Measurements from ENCODE around the gene GRIK5.

The GRIK5 gene

DNA sequence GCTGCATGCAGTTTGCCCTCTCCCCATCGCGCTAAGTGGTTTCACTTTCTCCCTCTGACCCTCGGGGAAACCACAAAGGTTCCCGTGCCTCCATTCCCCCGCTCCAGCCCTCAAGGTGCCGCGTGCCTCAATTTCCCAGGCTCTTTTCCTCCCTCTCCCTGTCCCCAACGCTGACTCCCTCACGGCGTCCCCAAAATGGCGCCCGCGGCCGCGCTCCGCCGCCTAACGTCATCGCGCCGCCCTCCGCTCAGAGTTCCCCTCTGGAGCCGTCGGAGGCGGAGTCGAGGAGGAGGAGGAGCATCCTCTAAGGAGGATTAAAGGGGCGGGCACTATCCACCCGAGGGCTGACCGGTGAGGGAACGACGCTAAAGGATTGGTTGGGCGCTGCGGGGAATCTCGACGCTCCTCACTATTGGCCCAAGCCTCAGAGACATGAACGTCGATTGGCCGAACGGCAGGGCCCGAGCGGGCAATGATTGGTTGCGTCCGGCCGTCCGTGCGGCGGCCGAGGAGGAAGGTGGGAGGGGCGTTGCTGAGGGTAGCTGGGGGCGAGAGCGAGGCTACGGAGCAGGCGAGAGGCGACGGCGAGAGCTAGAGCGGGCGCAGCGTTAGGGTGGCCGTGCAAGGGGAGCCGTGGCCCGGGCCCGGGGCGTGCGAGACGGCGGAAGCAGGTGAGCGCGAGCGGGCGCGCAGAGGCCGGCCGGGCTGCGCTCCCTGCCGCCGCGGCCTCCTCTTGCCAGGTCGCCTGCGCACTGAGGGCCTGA, 5.8 kb upstream of the GRIK5 start, which contains the start of gene ZNF574:
Gene ZNF574, plus strand, starts transcription at position 551 of the 764 bp plus-strand sequence. CDS start 2,441 bp downstream, outside the sequence.
- DNase-seq, result peak; percentile 99

DNA sequence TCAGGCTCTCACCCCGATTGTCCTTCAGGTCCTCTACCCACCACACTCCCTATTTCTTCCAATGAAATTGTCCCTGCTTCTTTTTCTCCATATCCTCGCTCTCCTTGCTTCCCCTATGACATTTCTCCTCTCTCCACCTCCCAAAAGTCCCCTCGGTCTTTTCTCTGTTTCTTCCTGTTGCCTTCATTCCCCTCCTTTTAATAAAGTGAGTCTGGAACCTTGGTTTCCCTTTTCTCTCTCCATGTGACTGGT, 5.3 kb upstream of the GRIK5 start:
- no peak for DNase-seq

DNA sequence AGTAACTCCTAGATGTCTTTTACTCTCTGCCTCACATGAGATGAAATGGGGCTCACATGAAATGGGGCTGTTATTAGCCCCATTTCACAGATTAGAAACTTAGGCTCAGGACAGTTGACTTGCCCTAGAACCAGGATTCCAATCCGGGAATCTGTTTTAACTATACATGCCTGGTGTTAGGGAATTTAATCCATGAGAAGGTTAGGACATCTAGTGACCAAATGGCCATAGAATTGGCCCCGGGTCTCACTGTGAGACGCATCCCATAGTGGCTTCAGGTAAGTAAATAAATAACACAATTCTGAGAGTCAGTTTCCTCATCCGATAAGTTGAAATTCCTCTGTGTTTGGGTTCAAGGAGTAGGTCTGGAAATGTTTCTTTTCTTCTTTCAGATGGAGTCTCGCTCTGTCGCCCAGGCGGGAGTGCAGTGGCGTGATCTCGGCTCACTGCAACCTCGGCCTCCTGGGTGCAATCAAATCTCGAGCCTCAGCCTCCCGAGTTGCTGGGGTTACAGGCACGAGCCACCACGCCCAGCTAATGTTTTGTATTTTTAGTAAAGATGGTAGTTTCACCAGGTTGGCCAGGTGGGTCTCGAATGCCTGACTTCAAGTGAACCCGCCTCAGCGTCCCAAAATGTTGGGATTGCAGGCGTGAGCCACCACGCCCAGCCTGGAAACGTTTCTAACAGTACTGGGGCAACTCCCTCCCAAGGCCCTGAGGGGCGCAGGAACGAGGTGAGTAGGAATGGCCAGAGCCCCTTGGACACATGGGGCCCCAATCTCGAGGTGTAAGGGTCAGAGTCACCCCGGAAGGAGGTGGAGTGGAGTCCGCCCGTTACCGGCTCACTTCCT, 4.7 kb upstream of the GRIK5 start:
- DNase-seq, result peak; percentile 7

DNA sequence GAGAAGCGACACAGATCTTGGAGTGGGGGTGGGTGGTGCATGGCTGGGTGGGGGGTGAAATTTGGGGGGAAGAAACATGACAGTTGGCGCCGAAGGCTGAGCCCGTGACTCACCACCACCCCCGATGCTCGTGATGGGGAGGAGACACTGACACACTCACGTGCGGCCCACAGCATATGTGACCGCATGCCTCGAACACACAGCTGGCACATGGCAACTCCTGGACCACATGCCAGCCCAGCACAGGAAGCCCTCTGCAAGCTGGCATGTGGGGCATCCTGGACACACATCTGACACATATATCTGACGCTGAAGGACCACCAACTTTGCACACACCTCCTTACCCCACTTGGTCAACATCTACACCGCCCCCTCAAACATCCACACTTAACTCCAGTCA, 1.2 kb upstream of the GRIK5 start:
- DNase-seq, result no peak

DNA sequence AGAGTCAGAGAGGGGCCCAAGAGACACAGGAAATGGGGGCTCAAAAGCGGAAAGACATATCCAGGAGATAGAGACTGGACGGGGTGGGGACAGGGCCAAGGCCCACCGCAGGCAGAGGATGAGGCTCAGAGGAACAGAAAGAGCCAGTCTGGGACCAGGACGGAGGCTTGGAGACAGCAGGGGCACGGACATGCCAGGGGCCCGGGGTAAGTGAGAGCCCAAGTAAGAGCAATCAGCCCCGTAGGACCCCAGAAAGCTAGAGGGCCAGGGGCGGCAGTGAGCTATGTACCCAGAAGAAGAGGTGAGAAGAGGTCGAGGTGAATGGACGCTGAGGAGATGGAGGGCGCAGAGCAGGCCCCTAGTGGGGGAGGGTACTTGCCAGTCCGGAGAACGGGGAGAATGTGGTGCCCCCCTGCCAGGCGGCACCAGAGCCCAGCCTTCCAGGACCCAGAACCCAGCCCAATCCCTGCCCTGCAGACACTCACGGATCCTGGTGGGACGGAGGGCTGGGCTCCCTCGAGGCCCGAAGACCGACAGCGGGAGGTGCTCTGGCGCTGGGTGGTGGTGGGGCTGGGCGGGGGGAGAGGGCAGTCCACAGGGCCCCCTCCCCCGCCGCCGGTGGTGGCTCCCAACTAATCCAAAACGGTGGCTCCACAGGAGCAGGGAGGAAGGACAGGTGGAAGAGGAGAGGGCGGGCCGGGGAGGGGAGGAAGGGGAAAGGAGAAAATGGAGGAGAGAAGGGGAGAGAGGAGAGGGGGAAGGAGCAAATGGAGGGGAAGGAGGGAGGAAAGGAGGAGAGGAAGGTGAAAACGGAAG, 1.0 kb downstream of the GRIK5 start:
- no peak for DNase-seq

DNA sequence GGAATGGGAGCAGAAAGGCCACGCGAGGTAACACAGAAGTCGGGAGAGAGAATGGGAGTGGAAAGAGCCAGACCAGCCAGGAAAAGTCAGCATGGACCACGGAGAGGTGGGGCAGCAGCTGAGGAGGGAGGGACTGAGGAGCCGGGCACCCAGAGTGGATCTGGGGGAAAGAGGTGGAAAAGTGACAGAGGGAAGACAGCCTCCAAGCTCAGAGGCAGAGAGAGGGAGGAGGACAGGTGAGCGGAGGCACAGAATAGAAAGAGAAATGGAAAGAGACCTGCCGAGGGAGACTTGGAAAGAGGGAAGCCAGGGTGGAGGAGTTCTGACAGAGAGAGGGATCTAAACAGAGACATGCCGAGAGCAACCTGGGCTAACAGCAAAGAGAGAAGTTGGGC, 1.6 kb downstream of the GRIK5 start:
- no peak for DNase-seq

DNA sequence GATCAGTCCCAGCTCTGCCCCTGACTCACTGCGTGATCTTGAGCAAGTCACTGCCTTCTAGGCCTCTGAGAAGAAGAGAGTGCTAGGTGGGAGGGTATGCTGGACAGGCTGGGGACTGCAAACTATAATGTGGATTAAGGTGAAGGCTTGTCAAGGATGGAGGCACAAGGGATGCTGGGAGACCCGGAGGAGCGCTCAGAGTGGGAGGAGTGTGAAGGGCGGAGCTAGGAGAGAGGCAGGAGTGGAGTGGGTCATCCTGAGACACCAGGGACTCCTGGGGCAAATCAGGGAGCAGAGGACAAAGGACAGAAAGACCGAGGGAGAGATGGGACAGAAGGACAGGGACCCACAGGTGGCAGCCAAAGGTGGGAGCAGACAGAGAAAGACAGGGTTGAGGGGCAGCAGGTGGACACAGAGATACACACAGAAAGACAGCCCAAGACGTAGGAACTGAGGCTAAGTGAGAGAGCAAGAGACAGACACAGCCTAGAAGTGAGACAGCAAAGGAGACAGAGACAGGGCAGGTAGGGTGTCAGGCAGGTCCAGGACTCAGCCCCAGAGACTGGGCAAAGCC, 2.6 kb downstream of the GRIK5 start:
- DNase-seq, result no peak

DNA sequence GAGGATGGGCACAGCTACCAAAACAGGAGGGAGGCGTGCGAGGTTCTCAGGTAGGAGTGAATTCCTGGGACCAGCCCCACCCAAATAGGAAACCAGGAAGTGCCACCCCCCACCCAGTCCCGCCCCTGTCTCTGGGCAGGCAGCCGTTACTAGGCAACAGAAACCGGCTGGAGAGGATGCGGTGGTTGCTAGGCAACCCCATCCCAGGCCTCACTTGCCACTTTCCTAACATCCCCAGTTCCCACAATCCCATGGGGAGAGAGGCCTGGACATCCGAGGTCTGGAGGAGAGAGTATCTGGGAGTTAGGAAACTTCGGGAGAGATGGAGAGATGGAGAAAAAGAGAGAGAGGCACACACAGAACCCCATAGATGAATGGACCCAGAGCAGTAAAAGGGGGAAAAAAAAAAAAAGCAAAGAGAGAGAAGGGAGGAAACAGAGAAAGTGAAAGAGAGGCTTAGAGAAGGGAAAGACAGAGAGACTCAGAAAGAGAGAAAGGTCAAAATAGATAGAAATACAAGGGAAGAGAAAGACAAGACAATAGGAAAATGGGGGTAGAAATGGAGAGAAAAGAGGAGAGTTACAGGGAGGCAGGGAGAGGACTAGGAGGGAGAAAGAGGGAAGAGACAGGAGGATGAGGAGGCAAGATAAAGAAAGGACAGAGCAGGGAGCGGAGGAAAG, 3.8 kb downstream of the GRIK5 start:
- no peak for DNase-seq

DNA sequence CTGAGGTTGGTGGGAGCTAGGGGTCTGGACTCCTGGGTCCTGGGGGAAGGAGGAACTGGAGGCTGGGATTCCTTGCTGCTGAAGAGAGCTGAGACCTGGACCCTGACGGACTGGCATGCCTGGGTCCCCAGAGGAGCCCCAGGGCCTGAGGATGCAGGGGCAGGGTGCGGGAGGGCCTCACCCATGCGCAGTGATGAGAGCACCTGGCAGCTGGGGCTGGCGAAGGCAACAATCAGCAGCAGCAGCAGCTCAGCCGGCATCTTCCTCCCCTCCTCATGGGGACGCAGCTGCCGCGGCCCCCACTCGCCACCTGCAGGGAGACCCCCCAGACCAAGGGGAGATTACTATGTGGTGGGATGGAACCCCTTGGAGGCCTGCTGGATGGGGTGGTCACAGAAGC, 4.5 kb downstream of the GRIK5 start:
- DNase-seq, result no peak

DNA sequence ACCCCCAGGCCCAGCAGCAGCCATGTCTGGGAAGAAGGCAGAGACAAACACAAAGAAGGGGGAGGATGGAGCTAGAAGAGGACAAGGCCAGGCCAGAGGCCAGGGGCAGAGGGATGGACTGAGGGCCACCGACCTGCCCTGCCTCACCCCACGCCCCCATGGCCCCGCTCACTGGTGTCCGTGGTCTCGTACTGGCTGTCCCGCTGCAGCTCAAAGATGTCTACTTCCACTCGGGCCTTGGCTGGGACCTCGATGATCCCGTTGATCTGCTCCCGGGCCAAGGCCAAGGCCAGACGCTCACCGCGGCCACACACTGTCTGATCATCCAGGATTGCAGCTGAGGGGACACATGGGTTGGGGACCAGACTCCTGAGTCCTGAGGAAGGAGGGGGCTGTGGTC, 5.0 kb downstream of the GRIK5 start:
- DNase-seq, result no peak

DNA sequence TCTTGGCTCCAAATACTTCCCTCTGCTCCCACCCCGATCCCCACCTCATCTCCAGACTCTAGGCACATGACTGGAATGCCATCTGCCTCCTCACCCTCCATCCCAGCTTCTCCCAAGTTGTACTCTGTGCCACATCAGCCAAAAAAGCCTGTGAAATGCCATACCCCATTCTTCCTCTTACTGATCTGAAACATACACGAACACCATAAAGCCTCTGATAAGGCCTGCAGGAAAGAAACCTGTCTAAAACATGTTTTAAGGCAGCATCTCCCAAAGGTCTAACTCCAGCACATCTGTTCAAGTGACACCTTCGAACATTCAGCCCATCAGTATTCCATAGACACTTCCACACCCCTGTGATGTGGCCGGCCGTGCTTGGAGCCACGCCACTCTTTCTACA, 5.6 kb downstream of the GRIK5 start:
- no peak for DNase-seq

DNA sequence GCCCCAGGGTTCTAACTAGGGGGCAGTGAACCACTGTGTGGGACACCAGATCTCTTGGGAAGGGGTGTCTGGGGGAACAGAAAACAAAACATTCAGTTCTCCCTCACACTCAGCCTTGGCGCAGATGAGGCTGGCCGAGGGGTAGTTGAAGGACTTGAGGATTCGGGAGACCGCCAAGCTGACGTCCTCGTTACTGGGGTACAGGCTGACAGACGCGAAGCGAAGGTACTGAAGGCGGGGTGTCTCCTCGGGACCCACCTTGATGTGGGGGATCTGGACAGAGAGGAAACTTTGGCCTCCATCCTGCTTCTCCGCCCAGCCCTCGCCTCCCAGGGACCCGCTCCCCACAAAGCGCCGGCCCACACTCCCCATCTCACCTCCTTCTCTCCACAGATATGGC, 7.6 kb downstream of the GRIK5 start:
- no peak for DNase-seq

DNA sequence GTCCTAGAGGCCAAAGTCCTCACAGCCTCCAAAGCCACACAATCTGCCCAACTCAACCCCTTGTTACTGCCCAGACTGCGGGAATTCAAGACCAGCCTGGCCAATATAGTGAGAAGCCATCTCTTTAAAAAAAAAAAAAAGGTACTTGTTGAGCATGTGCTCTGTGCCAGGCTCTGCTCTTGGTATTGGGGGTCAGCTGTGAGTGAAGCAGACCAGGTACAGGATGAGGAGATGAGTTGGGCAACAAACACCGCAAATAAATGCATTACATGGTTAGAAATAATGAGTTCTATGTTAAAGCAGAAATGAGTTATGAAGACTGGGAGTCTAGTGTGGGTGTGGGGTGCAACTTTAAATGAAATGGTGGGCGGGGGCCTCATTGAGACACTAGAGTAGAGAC, 9.9 kb downstream of the GRIK5 start:
- DNase-seq, result no peak

DNA sequence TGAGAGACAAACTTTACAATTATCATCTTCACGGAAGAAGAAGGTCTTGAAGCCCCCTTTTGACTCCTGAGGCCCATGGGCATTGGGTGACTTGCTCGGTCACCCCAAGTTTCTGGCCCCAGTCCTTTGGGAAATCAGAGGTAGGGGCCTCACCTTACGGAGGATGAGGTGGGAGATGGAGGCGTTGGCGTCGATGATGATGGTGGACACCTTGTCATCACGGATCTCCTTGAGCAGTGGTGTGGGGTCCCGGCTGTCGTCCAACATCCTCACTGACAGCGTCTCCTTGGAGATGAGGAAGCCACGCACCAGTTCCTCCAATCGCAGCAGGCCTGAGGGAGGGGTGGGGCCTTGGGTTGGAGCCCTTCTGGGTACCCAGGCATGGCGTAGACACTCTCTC, 10.8 kb downstream of the GRIK5 start:
- no peak for DNase-seq

DNA sequence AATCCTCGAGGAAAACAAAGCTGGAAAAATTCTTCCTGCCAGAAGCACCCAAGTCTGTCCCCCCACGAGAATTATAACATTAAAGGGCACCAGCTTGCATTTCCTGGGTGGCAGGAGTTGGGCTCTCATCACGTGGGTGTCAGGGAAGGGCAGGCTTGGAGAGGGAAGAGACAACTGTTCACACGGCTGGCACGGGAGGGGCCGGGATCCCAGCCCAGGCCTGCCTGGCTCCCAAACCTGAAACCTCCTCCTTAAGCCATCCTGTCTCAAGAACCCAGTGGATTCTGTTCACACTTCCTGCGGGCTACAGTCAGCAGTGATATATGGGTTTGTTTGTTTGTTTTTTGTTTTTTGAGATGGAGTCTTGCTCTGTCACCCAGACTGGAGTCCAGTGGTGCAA, 12.2 kb downstream of the GRIK5 start:
- no peak for DNase-seq

DNA sequence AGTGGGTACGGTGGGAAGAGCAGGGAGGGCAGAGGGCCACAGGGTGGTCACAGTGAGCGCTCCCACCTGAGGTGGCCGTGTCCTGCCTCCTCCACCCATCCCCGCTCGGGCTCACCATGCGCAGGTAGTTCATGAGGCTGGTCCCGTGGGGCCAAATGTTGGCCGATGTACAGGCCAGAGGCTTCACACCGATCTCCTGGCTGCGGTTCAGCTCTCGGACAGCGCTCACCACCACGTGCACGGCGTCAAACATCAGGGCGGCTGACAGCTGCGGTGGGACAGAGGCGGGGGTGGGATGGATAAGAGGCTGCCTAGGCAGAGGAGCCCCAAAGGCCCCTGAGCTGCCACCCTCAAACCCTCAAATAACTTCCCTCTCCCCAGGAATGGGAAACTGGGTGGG, 15.8 kb downstream of the GRIK5 start:
- no peak for DNase-seq

DNA sequence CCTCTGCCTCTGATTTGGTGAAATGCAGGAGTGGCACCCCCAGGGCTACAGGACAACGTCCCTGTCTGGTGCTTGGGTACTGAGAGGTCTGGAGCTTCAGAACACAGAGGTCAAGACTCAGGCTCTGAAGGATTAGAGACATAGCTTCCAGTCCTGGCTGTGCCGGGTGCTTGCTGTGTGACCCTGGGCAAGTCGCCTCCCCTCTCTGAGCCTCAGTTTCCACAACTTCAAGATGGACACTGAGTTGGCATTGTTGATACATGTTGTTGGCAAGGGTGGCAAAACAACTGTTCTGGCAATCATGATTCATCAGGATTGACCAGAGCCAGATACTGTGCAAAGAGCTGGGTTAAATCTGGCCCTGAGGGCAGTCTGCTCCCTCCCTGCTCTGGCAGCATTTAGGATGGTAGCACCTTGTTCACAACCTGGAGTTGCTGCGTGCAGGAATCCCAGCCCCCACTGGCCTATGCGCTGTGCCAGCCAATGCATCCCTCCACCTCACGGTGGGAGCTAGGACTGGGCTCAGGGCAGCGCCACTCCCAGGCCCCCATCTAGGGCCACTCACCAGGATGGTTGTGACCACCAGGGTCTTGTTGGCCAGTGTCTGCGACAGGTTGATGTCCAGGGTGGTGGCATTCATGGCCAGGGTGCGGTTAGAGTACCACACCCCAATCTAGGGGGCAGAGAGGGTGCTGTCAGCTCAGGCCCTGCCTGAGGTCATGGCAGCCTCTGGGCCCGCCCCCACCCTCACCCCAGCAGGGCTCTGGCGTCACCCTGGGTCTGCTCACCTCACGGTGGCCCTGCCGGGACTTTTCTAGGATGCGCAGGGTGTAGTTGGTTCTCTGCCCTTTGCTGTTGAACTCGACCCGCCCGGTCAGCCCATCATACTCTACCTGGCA, 16.7 kb downstream of the GRIK5 start:
- no peak for DNase-seq

DNA sequence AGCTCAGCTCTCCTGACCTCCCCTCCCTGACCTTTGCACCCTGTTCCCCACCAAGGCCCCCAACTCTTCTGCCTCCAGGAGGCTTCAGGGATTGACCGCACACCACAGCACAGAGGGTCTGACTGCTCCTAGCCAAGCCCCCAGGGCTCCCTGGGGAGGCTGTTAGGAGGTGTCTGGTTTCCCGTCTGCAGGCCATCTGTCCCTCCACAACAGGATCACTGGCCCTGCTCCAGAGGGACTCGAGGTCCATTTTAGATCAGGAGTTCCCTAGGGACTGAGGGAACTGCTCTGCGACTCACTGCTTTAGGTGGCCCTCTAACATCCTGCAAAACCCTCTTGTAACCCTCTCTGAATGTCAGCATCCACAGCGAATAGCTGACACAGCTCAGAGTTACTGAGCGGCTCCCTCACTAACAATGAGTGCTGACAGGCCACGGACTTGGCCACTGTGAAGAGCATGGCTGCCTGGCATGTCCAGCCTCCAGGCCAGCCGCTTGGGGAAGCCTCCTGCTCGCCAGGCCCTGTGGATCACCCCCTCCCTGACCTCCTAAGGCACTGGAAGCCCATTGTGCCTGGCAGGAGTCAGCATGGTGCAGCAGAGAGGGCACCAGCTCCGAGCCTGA, 17.7 kb downstream of the GRIK5 start:
- DNase-seq, result no peak

DNA sequence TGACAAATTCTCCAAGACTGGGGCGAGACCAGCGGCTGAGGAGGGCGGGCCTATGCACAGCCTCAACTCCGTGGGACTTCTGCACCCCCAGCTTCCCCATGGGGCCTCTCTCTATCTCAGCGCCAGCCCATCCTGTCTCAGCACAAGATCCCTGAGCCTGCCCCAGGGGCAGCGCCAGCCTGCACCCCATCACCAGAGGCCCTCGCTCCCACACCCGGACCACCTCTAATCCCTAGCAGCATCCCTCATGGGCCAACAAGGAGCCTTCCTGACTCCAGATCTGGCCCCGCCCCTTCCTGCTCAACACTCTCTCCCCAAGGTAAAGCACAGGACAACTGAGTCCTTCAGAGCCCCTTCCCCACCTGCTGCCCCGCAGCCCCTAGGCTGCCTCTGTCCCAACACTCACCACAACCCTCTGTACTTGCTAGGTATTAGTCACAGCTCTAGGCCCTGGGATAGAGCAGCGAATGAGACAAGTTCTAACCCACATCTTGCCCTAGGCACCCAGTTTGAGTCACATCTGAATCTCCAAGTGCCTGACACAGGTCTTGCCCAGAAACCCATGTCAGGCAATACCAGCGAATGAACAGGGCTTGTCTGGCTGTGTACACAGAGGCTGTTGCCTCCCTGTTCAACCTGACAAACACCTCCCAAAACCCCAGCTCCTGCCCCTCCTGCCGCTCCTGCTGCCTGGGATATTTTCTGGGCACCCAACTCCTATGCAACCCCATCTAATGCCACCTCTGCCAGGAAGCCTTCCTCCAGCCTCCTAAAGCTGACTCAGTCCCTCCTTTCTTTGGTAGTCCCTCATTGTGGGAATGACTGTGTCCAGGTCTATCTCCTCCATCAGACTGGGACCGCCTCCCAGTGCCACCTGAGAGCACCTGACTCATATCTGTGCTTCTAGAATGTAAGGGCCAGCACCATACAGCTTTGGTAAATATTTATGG, 18.6 kb downstream of the GRIK5 start:
- no peak for DNase-seq

DNA sequence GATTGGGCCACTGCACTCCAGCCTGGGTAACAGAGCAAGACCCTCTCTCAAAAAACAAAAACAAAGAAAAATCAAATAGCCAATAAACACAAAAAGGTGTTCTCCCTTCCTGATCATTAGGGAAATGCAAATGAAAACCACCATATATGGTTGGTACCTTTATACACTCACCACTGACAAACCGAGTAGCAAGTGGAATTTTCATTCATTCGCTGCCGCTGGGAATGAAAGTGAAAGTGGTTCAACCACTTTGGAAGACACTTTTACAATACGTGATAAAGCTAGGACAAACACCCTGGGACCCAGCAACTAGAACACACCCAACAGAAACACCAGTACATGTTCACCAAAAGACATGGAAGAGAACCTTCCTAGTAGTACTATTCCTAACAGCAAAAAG, 21.0 kb downstream of the GRIK5 start:
- DNase-seq, result peak; percentile 31
